Measurements from ENCODE around the gene CEP70.

- TF ChIP-seq CTCF (IDR thresholded peaks at IDR 0.05; ENCODE audit: low read depth, low read length, missing input control): no peak
- no peak for TF ChIP-seq MAX (IDR thresholded peaks at IDR 0.05)
- no peak for TF ChIP-seq REST (IDR thresholded peaks at IDR 0.05)
- no peak for TF ChIP-seq ATF3 (IDR thresholded peaks at IDR 0.05)
- no peak for TF ChIP-seq EGR1 (IDR thresholded peaks at IDR 0.05; ENCODE audit: low read depth in 2 of 2)
- TF ChIP-seq RAD21 (IDR thresholded peaks at IDR 0.05): no peak
- no peak for TF ChIP-seq RXRA (IDR thresholded peaks at IDR 0.05)
These were observed 97.0 kb downstream of the CEP70 start for GRCh38 chr3:138497021-138497420.

All from liver (tissue), 3 donors.